Uterus (tissue), 2 donors: ENCODE data around the gene RPLP2.

Source experiments
- CTCF ChIP-seq, 4 experiments: fragments of 200-600 bp in 2 of 4; fragments of 450-650 bp in 2 of 4; sonication (generic) in 2 of 4; IDR thresholded peaks; one replicate each; pipeline ENCODE4 v1.5.1; 2016 to 2019; ENCODE audit warnings: antibody characterized with exemption in 4 of 4, mild to moderate bottlenecking in 2 of 4, moderate library complexity in 1 of 4
- POLR2A ChIP-seq, 2 donors: fragments of 450-650 bp; IDR thresholded peaks; one replicate each; pipeline ENCODE4 v1.6.1; 2016; ENCODE audit warnings: antibody characterized with exemption in 2 of 2, mild to moderate bottlenecking in 1 of 2, moderate library complexity in 1 of 2

- TF ChIP-seq CTCF (IDR thresholded peaks at IDR 0.05) = no peak
- no peak for TF ChIP-seq POLR2A (IDR thresholded peaks at IDR 0.05)
Observed at GRCh38 chr11:837189-837989, 27.6 kb downstream of the RPLP2 start.
